Ammon's horn (tissue), 1 donor: ENCODE measurements around the gene BTBD19.
"Not testable (repeated sequence)": the region's sequence is repeated elsewhere in the genome, so short reads cannot be mapped to it uniquely, and the experiment has no call there.

Experiments
- DNase-seq: peaks from one replicate; pipeline ENCODE4 v3.0.0-alpha.2; 2016; ENCODE audit warnings: low spot score

The BTBD19 gene

GRCh38 chr1:44788120-44788860 lies 20.0 kb upstream of the BTBD19 start, which contains the start of gene BEST4:
Gene BEST4, minus strand, starts transcription at chr1:44788170. Its CDS starts 465 bp downstream, at chr1:44787705.
- no peak for DNase-seq

DNA sequence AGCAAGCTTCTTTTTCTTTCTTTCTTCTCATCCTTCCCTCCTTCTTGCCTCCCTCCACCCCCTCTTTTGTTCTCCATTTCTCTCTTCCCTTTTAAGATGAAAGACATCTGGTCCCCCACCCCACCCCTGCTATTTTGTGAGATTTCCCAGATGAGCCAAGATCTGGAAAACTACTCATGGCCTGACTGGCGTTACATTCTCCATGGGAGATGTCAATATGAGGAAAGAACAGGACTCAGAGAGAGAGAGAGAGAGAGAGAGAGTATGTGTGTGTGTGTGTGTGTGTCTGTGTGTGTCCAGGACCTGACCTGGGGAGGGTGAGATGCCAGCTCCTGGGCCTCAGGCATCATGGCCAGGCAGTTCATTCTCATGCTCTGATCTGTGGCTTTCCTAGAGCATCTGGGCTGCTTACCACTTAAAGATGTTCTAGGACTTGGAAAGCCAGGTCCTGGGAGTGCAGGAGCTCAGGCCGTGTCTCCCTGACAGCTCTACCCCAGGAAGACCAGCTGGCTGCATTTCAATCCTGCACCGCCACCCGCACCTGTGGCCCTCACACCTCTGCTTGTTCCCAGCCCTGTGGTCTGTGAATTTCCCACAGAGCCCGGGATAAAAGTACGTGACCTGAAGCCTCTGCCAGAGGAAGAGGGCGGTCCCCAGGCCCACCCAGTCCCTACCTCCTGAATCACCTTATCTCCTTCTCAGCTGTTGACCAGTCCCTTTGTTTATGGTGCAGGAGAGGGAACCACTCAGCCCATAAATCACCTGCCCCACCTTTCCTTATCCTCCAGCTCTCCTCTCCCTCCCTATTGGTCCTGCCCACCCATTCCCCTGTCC lies 17.1 kb upstream of the BTBD19 start:
- no peak for DNase-seq

- DNase-seq = no peak
These were observed 15.4 kb upstream of the BTBD19 start for GRCh38 chr1:44792736-44793502.

GRCh38 chr1:44797886-44798285 lies 10.4 kb upstream of the BTBD19 start:
- not testable (repeated sequence) for DNase-seq

- no peak for DNase-seq
These were observed 9.6 kb upstream of the BTBD19 start for GRCh38 chr1:44798481-44799365.

DNA sequence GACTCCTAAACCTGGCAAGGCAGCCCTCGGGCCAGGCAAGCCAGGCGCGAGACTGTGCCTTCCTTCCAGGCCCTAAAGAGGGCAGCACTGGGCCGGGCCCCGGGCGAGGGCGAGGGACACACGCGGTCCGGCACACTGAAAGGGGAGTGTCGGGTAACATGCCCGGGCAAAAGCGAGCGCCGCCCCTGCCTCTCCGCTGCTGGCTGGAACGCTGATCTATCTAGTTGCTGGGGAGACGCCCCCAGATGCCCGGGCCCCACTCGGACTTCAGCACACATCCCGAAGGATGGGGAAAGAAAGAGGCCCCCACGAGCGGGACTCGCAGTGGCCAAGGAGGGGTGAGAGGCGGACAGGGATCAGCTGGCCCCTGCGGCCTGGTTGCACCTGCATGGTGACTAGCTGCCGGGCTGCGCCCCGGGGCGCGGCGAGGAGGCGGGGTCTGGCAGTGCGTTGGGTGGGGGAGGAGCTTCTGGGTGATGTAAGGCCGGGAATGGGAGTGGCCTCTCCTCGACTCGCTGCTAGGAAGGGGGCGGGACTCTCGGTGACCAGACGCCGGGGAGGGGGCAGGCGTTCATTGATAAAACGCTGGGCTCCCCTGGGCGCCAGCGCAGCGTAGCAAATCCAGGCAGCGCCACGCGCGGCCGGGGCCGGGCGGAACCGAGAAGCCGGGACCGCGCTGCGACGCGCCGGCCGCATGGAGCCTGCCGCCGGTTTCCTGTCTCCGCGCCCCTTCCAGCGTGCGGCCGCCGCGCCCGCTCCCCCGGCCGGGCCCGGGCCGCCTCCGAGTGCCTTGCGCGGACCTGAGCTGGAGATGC lies 8.3 kb upstream of the BTBD19 start, which contains the start of gene PLK3:
Gene PLK3, plus strand, starts transcription at position 608 of the 815 bp plus-strand sequence. Its CDS starts 87 bp downstream, at position 695.
- peak; percentile 99 for DNase-seq

- no peak for DNase-seq
These were observed 6.6 kb upstream of the BTBD19 start for GRCh38 chr1:44801491-44802305.

DNA sequence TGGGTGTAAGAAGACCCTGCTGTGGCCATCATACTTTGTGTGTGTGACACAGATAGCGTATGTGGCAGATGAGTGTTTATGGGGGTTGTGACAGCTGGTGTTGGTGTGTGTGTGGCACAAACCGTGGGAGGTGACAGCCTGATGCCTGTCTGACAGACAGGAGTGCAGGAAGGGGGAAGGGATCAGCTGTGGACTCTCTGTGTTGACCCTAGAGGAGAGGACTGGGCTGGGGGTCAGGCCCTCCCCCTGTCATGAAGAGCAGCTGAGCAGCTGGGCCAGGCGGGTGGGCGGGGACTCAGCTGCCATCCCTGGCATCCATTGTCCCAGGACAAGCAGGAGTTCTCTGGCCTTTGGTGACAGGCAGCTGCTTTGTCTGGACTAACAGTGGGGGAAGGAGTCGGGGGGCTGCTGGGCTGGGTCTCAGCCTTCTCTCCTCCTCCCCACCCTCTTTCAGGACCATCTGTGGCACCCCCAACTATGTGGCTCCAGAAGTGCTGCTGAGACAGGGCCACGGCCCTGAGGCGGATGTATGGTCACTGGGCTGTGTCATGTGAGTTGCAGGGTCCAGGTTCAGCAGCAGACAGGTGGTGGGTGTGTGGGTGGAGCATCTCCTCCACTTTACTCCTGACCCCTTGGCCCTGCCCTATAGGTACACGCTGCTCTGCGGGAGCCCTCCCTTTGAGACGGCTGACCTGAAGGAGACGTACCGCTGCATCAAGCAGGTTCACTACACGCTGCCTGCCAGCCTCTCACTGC lies 5.8 kb upstream of the BTBD19 start:
- DNase-seq = no peak

DNA sequence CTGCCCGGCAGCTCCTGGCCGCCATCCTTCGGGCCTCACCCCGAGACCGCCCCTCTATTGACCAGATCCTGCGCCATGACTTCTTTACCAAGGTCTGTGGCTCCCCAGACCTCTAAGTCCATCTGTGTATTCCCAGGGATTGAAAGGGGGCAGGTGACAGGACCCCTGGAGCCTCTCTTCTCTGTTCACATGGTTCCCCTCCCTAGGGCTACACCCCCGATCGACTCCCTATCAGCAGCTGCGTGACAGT lies 5.3 kb upstream of the BTBD19 start:
- no peak for DNase-seq

- DNase-seq = no peak
These were observed 4.8 kb upstream of the BTBD19 start for GRCh38 chr1:44803312-44804095.

GRCh38 chr1:44805311-44806024 lies 2.9 kb upstream of the BTBD19 start:
- no peak for DNase-seq

- no peak for DNase-seq
These were observed 2.2 kb upstream of the BTBD19 start for GRCh38 chr1:44806025-44806703.

DNA sequence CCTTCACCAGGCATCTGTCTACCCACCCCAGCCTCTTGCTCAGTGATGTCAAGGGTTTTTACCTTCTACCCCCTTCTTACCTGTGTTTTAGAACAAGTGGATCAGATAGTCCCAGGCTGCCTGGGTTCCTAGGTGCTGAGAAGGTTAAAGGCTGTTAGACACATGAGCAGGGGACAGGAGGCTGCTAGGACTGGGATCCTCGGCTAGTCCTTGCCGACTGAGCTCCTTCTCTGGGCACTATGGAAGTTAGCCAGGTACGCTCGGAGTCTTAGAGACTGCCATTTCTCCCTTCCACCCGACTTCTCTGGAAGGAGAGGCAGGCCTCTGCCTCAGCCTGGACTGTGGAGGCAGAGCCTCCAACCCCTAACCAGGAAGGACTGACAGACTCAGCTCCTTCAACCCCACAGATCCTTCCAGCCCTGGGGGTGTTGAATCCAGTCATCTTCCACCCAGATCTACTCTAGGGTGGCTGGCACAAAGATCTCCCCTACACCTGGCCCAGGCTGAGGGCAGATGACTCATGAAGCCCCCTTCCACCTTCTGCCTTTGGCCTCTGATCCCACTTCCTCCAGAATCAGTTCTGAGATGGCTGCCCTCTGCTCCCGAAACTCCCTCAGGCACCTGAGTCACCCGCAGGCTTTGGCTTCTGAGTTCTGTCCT lies 1.5 kb upstream of the BTBD19 start, which contains the start of gene DYNLT4:
Gene DYNLT4, minus strand, starts transcription at position 648 of the 660 bp plus-strand sequence. CDS start 683 bp downstream, outside the sequence.
- no peak for DNase-seq

DNA sequence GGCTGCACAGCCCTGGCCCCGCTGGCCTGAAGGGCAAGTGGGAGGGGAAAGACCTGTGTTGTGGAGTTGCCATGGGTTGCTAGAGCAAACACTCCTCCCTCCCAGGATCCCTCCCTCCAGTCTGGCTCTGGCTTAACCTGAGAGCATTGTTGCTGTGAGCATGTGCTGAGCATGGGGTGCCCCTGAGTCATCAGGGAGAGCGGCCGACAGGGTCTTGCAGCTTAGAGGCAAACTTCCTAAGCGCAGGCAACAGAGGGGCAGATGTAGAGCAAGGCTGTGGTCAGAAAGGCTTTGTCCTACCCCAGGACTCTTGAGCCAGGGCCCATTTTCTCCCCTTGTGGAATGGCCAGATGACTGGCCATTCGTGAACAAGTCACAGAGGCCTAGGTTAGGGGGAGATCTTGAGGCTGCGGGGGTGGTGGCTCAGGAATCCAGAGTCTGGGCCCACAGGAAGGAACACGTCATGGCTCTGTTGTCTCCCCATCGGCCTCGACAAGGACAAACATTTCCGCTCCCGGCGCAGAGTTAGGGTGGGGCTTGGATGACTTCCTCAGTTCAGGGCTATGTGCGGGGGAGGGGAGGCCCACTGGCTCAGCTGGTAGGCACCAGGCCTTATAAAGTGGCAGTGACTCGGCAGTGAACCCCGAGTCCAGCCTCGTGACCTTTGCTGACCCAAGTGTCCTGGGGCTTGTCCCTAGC lies 810 bp upstream of the BTBD19 start:
- peak; percentile 90 for DNase-seq
